EH (cell line): ENCODE data around the gene ADAM15.

Experiments
- DNase-seq: peaks from one replicate; pipeline ENCODE4 v3.0.0-alpha.2; 2015; ENCODE audit warnings: low read depth

Gene ADAM15

GRCh38 chr1:155086128-155086741 lies 35.1 kb downstream of the ADAM15 start:
- DNase-seq, result peak; percentile 50

GRCh38 chr1:155086856-155087535 lies 35.9 kb downstream of the ADAM15 start:
- no peak for DNase-seq

GRCh38 chr1:155091071-155092051 lies 40.2 kb downstream of the ADAM15 start:
- peak; percentile 68 for DNase-seq

- no peak for DNase-seq
Measured at GRCh38 chr1:155092131-155092530, 41.0 kb downstream of the ADAM15 start.

- DNase-seq, result no peak
Measured at GRCh38 chr1:155092641-155093040, 41.5 kb downstream of the ADAM15 start.

- peak; percentile 62 for DNase-seq
Measured at GRCh38 chr1:155093911-155094621, 43.0 kb downstream of the ADAM15 start.

GRCh38 chr1:155094622-155094948 lies 43.5 kb downstream of the ADAM15 start:
- DNase-seq, result no peak

GRCh38 chr1:155099331-155099730 lies 48.2 kb downstream of the ADAM15 start:
- DNase-seq, result no peak

GRCh38 chr1:155103325-155103724 lies 52.2 kb downstream of the ADAM15 start:
- DNase-seq, result no peak

GRCh38 chr1:155104605-155105534 lies 53.8 kb downstream of the ADAM15 start:
- DNase-seq, result no peak

- DNase-seq, result no peak
Measured at GRCh38 chr1:155105604-155106011, 54.5 kb downstream of the ADAM15 start.

GRCh38 chr1:155106862-155107261 lies 55.7 kb downstream of the ADAM15 start:
- DNase-seq, result no peak

GRCh38 chr1:155107309-155108264 lies 56.5 kb downstream of the ADAM15 start:
- no peak for DNase-seq

- no peak for DNase-seq
Measured at GRCh38 chr1:155108296-155108695, 57.2 kb downstream of the ADAM15 start.

GRCh38 chr1:155110381-155110780 lies 59.3 kb downstream of the ADAM15 start:
- DNase-seq, result no peak

- no peak for DNase-seq
Measured at GRCh38 chr1:155110826-155111225, 59.7 kb downstream of the ADAM15 start.
